ENCODE data around the gene CS.
"Not testable (repeated sequence)": the region's sequence is repeated elsewhere in the genome, so short reads cannot be mapped to it uniquely, and the experiment has no call there.

The CS gene

DNA sequence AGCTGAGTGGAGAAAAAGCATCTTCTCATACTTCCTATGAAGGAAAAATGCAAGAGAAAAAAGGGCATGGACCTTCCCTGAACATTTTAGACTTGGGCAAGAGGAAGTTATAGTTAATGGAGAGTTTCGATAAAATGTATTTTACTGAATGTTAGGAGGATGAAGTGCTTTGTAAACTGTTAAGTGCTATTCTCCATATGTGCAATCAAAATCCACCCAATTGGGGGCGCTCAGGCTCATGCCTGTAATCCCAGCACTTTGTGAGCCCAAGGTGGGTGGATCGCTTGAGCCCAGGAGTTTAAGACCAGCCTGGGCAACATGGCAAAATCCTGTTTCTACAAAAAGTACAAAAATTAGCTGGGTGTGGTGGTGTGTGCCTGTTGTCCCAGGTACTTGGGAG is 17.5 kb upstream of the CS start:
- no peak for DNase-seq

DNA sequence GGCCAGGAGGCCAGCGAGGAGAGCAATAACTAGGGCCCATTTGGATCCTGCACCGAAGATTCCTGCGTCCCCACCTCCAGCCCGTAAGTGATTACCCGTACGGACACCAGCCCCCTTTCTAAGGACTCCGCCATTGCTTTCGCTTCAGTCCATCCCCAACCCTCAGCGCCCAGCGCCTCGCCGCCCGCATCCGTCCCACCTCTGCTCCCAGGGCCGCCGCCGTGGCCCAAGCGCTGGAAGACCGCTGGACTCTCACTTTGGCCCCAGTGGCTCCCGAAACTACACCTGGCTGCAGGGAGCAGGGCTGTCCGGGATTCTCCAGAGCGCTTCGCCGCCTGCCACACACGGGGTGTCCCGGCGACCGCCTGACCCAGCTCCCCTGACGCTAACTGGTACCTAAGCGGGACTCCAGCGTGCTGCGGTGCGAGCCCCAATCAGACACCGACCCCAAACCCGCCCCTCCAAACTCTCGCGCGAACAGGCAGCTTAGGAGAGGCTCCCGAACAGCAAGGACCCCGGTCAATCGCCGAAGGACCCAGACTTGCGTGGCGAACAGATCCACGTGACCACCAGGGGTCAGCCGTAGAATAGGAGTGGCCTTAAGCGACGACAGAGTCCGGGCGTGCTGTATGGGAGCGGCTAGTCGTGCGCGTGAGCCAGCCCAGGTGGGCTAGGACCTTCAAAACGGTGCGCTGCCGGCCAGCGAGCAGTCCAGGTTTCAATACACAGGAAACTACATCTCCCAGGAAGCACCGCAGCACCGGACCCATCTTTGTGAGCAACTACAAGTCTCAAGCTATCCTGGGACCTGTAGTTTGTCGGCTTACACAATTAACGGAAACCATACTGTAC is 15.7 kb upstream of the CS start, which contains the start of gene CNPY2:
Gene CNPY2, minus strand, starts transcription at position 367 of the 852 bp plus-strand sequence. CDS start 771 bp downstream, outside the sequence.
- DNase-seq, result peak; percentile 98

DNA sequence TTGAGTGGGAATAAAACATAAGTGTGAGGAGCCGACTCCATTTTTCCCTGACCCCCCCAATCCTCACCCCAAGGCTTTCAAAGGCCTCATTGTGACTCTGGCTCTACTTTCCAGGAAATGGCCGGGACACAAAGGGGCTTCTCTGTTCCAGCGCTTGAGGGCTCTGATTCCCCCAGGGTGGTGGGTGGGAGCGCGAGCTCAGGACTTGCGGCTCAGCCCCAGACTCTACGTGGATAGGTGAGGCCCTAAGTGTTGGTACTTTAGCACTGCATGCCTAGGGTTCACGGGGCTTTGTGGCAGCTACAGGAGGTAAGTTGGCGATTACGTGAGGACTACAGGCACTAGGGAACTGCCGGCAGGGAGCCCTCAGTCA is 15.1 kb upstream of the CS start:
- peak; percentile 34 for DNase-seq

DNA sequence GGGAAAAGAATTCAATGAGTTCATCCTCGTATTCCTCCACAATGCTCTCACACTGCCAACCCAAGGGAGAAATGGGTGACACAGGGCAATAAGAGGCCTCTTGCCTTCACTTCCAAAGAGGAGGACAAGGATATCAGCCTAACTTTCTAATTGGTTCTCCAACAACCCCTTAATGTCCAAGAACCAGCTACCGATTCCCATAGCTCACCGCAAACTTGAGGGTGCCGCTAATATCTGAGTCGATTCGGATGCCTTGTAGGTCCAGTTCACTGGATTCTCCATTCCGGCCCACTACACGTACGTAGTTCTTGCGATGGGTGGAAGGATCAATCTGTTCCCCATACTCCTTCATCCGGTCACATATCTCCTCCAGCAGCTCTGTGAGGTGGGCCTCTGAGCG is 10.9 kb upstream of the CS start:
- DNase-seq, result no peak

DNA sequence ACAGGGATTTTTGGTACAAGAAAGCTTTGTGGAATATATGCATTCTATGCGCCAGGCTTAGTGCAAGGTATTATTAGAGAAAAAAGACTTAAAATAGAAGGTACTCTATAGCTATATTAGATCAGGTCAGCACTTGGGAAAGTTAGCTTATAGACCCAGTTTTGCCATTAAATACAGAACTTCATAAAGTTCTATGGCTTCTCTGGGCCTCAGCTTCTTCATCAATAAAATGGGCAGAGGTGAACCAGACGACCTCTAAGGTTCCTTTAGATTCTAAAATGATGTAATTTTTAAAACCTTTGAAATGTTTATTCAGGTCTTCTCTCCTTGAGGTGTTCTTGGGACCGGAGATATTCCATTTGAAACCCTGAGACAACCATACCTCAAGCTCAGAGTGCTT is 8.6 kb upstream of the CS start:
- no peak for DNase-seq

DNA sequence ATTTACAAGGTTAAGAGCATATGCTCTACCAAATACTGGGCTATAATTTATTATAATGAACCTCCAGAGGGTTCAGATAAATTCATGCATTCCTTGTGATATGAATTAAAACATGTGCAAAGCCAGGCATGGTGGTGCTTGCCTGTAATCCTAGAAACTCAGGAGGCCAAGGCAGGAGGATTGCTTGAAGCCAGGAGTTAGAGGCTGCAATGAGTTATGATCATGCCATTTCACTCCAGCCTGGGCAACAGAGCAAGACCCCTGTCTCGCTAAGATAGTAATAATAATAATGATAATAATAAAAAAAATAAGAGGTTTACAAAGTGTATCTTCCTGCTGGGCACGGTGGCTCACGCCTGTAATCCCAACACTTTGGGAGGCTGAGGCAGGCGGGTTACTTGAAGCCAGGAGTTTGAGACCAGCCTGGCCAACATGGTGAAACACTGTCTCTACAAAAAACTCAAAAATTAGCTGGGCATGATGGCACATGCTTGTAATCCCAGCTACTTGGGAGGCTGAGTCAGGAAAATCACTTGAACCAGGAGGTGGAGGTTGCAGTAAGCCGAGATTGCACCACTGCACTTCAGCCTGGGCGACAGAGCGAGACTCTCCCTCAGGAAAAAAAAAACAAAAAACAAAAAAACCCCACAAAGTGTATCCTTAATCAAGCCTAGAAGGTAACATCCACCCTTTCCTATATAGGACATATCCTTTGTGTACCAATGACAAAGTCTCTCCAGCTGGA is 7.3 kb upstream of the CS start:
- DNase-seq, result no peak

DNA sequence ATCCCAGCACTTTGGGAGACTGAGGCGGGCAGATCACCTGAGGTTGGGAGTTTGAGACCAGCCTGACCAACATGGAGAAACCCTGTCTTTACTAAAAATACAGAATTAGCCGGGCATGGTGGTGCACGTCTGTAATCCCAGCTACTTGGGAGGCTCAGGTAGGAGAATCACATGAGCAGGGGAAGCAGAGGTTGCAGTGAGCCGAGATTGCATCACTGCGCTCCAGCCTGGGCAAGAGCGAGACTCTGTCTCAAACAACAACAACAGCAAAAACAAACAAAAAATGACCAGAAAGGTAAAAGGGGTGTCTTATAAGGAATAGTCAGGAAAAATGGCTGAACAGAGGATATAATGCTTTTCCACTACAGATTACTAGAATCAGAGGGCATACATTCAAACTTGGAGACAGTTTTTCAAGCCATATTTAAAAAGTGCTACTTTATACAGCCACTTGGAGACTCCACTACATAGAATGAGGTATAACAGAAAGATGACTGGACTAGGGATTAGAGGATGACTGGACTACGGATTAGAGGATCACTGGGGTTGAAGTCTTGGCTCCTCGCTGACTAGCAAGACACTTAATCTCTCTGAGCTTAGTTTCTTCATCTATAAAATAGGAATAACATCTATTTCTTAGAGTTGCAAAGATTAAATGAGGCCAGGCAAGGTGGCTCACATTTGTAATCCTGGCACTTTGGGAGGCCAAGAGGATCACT is 4.9 kb upstream of the CS start:
- DNase-seq, result no peak

DNA sequence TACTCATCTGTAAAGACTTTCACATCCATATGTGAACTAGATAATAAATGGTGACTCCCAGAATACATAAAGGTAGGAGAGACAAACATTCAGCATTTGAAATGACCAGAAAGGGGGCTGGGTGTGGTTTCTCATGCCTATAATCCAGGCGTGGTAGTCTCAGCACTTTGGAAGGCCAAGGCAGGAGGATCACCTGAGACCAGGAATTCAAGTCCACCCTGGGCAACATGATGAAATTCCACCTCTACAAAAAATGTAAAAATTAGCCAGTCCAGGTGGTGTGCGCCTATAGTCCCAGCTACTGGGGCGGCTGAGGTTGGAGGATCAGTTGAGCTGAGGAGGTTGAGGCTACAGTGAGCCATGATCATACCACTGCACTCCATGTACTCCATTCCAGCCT is 4.1 kb upstream of the CS start:
- no peak for DNase-seq

DNA sequence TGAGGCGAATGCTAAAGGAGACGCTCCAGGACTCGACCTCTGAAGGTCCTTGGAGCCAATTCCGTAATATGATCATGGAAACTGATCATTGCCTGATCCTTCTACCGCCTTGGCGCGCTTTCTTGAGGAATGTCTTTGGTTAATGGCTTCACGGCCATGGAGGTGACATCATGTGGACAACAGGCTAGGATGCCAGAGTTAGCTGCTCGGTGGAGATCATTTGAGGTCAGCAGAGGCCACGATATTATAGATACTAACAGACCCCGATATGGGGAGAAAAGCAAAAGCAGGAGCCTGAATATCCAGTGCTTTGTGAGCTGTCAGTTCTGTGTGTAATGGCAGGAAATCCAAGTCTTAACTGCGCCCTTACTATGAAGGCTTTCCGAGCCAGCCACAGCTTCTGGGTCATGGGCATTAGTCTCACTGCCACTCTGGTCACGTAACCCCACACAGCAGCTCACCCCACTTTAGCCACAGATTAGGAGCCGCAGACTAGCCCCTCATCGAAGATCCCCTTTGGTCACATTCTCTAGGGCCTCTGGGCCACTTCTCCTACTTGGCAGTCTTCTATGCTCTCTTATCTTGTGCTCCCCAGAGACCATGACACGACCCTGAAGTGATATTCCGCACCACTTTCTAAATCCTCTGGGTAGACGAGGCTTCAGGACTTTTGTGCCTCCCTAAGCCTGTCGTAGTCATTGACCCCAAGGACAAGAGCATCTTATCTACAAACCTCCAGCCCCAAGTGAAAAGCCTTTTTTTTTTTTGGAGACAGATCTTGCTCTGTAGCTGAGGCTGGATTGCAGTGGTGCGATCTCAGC is 724 bp upstream of the CS start:
- DNase-seq, result peak; percentile 75

DNA sequence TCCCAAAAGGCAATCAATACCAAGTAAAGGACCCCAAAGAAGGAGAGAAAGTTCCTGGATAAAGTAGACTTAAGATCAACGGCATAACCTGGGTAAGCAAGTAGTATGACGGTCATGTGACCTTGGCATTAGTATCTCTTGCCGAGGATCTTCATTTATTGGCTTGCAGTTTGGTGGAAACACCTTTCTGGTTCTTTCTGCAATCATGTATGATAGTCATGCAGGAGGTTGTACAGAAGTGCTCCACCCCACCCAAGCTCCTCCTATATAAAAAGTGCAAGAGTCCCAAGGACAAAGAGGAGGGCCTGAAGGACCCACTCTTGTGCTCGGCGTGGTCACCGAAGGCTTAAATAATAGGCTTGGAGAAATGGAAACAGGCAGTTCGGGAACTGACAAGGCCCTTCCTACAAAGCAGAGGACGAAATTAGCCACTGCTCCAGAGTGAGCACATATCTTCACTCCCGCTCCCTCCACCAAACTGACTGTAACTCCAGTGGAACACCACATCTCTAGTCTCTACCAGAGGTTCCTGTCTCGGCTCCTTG is 750 bp downstream of the CS start:
- peak; percentile 81 for DNase-seq

DNA sequence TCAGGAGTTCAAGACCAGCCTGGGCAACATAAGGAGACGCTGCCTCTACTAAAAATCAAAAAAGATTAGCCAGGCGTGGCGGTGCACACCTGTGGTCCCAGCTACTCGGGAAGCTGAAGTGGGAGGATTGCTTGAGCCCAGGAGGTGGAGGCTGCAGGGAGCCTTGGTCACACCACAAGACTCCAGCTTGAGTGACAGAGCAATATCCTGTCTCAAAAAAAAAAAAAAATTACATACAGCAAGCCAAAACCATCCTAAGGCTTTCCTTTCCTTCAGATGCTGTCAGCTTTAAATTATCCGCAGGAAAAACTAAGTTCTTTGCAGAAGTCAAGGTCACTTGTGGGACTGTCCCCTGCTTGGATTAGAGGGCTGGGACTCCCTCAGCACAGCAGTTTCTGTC is 1.3 kb downstream of the CS start:
- DNase-seq, result no peak

DNA sequence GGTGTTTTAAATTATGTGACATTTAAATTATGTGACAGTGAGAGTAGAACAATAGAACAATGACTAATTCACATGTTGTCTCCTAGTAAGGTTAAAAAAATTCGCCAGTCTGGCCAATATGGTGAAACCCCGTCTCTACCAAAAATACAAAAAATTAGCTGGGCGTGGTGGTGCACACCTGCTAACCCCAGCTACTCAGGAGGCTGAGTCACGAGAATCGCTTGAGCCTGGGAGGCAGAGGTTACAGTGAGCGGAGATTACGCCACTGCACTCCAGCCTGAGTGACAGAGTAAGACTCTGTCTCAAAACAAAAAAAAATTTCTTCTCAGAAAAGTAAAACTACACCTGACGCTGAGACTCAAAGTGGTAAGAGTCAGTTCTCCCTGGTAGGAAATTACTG is 2.7 kb downstream of the CS start:
- DNase-seq, result no peak

DNA sequence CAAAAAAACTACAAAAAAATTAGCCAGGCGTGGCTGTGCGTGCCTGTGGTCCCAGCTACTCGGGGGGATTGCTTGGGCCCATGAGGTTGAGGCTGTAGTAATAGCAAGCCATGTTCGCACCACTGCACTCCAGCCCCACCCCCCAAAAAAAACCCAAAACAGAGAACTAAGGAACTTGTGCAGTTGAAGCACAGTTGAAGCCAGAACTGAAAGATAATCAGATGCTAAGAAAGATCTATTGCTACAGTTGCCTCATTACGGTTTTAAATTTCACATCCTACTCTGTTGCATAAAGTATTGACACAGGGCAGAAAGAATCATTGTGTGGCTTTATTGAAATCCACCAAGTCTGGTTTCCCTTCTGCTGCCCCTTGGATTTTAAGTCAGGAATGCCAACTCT is 3.8 kb downstream of the CS start:
- peak; percentile 55 for DNase-seq

DNA sequence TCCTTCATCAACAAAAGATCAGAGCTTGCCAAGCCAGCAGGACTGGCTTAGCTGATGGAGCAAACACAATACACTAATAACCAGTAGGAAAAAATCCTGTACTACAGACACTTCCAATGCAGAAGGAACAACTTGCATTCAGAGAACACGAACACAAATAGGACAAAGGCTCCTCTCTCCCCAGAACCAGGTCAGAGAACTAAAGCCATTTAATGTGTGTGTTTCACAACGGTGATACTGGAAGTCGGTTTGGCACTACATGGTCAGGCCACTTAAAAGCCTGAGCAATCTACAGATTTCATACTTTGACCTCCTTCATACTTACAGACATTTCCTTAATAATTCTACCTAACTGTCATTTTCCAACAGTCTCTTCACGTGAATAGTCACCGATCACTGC is 6.3 kb downstream of the CS start:
- no peak for DNase-seq

DNA sequence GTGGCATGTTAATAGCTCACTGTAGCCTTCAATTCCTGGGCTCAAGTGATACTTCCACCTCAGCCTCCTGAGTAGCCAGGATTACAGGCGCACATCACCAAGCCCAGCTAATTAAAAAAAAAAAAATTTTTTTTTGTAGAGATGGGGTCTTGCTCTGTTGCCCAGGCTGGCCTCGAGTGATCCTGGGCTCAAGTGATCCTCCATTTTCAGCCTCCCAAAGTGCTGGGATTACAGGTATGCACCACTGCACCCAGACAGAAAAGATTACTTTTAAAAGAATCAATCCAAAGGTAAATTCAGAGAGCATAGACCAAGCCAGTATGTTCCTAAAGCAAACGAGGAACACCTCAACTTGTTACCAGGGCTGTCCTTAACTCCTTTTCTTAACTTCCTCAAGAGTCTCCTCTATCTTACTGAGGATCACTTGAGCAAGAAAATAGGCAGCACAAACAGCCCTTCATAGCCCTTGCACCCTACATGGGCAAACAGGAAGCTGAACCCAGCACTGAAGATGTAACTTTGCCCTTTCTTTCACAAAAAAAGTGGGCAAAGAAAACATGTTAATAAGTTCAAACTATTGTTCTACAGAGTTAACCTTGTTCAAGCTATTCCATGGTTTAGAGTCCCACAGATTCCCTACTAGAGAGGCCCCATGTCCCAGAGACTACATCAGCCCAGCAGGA is 11.3 kb downstream of the CS start:
- DNase-seq, result peak; percentile 59

DNA sequence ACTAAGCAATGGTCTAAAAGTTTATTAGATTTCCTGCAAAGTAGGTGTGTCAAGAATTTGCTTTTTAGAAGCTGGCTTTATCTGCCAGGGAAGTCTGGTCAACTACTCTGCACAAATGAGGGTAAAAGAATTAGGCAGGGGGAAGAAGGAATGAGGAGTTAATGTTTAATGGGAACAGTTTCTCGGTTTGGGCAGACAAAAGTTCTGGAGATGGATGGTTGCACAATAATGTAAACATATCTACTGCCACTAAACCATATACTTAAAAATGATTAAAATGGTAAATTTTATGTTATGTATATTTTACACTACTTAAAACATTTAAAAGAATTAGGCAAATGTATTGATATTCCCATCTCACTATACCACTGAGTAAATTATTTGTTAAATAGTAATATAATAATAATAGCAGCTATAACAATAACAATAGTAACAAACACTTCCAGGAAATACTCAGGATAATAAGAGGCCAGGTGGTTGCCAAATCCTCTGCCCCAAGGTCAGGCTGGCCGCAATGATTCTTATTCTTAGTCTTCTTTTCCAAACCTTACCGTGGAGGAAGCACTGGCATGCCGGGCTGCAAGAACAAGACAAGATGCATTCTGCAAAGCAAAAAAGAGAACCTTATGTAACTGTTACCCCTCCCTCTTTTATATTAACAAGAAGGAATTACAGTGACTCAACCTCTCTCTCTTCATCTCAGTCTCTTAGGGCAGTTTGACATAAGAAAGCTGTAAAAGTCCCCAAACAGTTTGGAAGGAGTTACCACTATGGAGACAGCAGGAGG is 13.9 kb downstream of the CS start:
- DNase-seq, result no peak

DNA sequence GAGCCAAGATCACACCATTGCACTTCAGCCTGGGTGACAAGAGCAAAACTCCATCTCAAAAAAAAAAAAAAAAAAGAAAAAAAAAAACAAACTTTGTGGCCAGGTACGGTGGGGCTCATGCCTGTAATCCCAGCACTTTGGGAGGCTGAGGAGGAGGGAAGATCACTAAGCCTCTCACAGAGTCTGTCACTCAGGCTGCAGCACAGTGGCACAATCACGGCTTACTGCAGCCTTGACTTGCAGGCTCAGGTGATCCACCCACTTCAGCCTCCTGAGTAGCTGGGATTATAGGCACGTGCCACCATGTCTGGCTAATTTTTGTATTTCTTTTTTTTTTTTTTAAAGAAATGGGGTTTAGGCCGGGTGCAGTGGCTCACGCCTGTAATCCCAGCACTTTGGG is 15.9 kb downstream of the CS start:
- not testable (repeated sequence) for DNase-seq

DNA sequence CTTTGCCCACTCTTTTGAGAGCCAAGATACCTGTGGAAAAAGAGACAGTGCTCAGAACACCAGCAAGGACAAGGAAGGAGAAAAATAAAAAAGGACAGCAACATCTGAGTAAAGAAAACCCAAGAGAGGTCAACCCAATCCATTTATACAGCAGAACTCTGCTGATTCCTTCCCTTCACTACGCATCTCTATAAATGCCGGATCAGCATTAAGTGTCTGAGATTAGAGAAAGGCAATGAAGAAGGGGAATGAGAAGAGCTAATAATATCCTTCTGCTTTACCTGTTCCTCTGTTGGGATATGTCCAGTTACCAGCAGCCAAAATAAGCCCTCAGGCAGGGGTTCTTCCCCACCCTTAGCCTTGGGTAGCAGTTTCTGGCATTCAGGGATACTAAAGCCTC is 17.6 kb downstream of the CS start:
- no peak for DNase-seq

DNA sequence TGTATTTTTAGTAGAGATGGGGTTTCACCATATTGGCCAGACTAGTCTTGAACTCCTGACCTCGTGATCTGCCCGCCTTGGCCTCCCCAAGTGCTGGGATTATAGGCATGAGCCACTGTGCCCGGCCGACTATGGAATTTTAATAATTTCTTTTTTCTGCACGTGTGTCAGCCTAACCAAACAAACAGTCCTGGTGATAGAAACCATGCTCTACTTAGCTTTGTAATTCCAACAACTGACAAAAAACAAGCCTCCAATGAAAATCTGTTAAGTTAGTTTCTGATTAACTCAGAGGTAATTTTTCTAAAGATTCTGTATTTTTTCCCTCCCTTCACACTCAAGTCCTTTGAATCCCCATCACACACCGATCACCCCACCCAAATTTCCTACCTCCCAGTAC is 18.1 kb downstream of the CS start:
- no peak for DNase-seq

DNA sequence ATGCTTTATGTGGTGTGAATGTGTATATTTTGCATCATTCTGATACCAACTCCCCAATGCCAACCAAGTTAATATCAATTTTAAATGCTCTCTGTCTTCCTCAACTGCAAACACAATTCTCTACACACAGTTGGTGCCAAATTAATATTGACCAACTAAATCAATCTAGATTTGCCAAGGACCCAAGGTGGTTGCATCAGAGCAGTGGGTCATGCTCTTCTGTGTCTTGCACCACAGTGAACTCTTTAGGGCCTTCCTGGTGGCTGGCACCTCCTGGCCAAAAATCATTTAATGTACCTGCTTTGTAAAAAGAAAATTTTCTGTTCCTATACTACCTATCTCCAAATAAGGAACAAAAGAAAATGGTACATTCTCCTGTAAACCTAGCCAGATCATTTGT is 19.3 kb downstream of the CS start:
- no peak for DNase-seq

DNA sequence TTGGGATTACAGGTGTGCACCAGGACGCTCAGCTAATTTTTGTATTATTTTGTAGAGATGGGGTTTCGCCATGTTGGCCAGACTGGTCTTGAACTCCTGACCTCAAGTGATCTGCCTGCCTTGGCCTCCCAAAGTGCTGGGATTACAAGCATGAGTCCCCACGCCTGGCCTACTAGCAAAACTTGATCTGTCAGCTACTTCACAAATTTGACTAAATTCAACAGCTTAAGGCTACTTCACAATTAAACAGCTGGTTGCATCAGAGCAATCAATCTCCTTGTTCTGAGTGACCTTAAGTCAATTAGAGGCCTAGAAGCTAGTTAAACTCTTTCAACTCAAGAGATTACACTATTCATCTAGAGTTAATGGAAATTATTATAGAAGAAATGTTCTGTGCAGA is 21.2 kb downstream of the CS start:
- no peak for DNase-seq
